PC-3 (cell line): ENCODE results near the gene PDGFC. TPM values are rescaled to one million over a fixed set of nuclear protein-coding genes. Genes with fewer than 3 reads are reported as not detected.

Source experiments
- ATAC-seq: fragments of 200-7000 bp; cut with Tn5 transposase; 2 replicates; pipeline ENCODE4 v1.9.1; 2020; ENCODE audit warnings: mild to moderate bottlenecking, moderate library complexity
- BruUV-seq: library from RNA; stranded (reverse); fragments of 400-500 nt; replicated peaks from 2 replicates; lab custom pipeline; 2021; lab: Mats Ljungman, UMichigan
- CTCF ChIA-PET: fragments of 300-600 bp; sonication (Branson Sonifier 250); formaldehyde crosslinking; loops from one replicate; lab custom pipeline; 2022; ENCODE audit warnings: antibody characterized with exemption; lab: Charles Lee
- POLR2A ChIA-PET: fragments of 300-600 bp; sonication (Branson Sonifier 250); formaldehyde crosslinking; loops from one replicate; lab custom pipeline; 2022; ENCODE audit warnings: antibody characterized with exemption; ENCODE audit not compliant: unreplicated experiment; lab: Charles Lee
- DNase-seq: peaks from one replicate; pipeline ENCODE4 v3.0.0-alpha.2; 2015
- H2AFZ ChIP-seq: fragments of 300-600 bp; sonication (generic); 2 replicates; pipeline ENCODE4 v1.6.0; 2016; ENCODE audit warnings: antibody characterized with exemption, low read length
- H3F3A ChIP-seq: fragments of 300-600 bp; sonication (generic); one replicate; pipeline ENCODE4 v1.6.0; 2017; ENCODE audit warnings: antibody characterized with exemption, low read length, control low read depth, mild to moderate bottlenecking; ENCODE audit not compliant: unreplicated experiment
- H3K27ac ChIP-seq: fragments of 300-600 bp; sonication (generic); 2 replicates; pipeline ENCODE4 v1.5.1; 2016; ENCODE audit warnings: mild to moderate bottlenecking, low read length
- H3K27me3 ChIP-seq: fragments of 300-600 bp; sonication (generic); 2 replicates; pipeline ENCODE4 v1.6.1; 2016; ENCODE audit warnings: low read length, mixed read lengths
- H3K36me3 ChIP-seq: fragments of 300-600 bp; sonication (generic); 2 replicates; pipeline ENCODE4 v1.6.1; 2016; ENCODE audit warnings: low read depth, mixed run types, low read length, mixed read lengths
- H3K4me1 ChIP-seq: fragments of 300-600 bp; sonication (generic); 2 replicates; pipeline ENCODE4 v1.5.1; 2016; ENCODE audit warnings: low read length; ENCODE audit not compliant: insufficient read depth
- H3K4me2 ChIP-seq: fragments of 300-600 bp; sonication (generic); 2 replicates; pipeline ENCODE4 v1.6.0; 2016; ENCODE audit warnings: low read length
- H3K4me3 ChIP-seq: fragments of 300-600 bp; sonication (generic); 2 replicates; pipeline ENCODE4 v1.5.1; 2016; ENCODE audit warnings: mild to moderate bottlenecking, low read length, mixed read lengths
- H3K79me2 ChIP-seq: fragments of 300-600 bp; sonication (generic); 2 replicates; pipeline ENCODE4 v1.6.1; 2017; ENCODE audit warnings: low read length, mixed read lengths
- H3K9ac ChIP-seq: fragments of 300-600 bp; sonication (generic); 2 replicates; pipeline ENCODE4 v1.6.0; 2016; ENCODE audit warnings: mild to moderate bottlenecking, low read length
- H3K9me2 ChIP-seq: fragments of 300-600 bp; sonication (generic); replicated peaks from 2 replicates; pipeline ENCODE4 v1.6.1; 2016; ENCODE audit warnings: mixed run types, low read length, mixed read lengths
- H3K9me3 ChIP-seq: fragments of 300-600 bp; sonication (generic); 2 replicates; pipeline ENCODE4 v1.6.1; 2016; ENCODE audit warnings: low read length, mixed read lengths
- H4K20me1 ChIP-seq: fragments of 300-600 bp; sonication (generic); 2 replicates; pipeline ENCODE4 v1.6.1; 2016; ENCODE audit warnings: low read length, mixed read lengths
- CTCF ChIP-seq: fragments of 300-600 bp; sonication (generic); conservative IDR thresholded peaks from 2 replicates; pipeline ENCODE4 v1.5.1; 2017; ENCODE audit warnings: antibody characterized with exemption, low read depth, mild to moderate bottlenecking, low read length
- EZH2 ChIP-seq: fragments of 300-600 bp; sonication (generic); IDR thresholded peaks from one replicate; pipeline ENCODE4 v1.6.1; 2017; ENCODE audit warnings: antibody characterized with exemption, mild to moderate bottlenecking, low read length; ENCODE audit not compliant: unreplicated experiment
- EZH2phosphoT487 ChIP-seq: fragments of 300-600 bp; sonication (generic); IDR thresholded peaks from 2 replicates; pipeline ENCODE4 v1.6.1; 2018; ENCODE audit warnings: mild to moderate bottlenecking, antibody characterized with exemption, low read length, borderline replicate concordance
- intact Hi-C: fragments of 100-400 bp; cut with micrococcal nuclease; formaldehyde crosslinking; loops from 2 replicates; pipeline ENCODE4 v1.9.0; 2023
- total RNA-seq: library from RNA; depleted of rRNA; stranded (reverse); fragments of >200 nt; gene quantifications from 2 replicates; pipeline ENCODE4 v1.2.3, GENCODE V29; 2014; rRNA removed

The PDGFC gene
- total RNA-seq, 1 experiment from 2014 or later, result 23.0 TPM

- no peaks in the 10 kb centered on the region for H3K36me3 ChIP-seq
- no peaks in the 10 kb centered on the region for H3K9me2 ChIP-seq
- no peak overlapping the region for H3K9ac ChIP-seq
- no peak for ATAC-seq
- intact Hi-C loops, result no loop called here
- H3K79me2 ChIP-seq, result no peaks in the 10 kb centered on the region
- H3K9me3 ChIP-seq, result no peaks in the 10 kb centered on the region
- no peak for DNase-seq
- H3F3A ChIP-seq, result no peaks in the 10 kb centered on the region
- ChIA-PET CTCF (no interaction called here), POLR2A (no interaction called here)
- no peaks in the 10 kb centered on the region for H3K27me3 ChIP-seq
- BruUV-seq, result no TSS peak
- H3K4me1 ChIP-seq, result no peaks in the 10 kb centered on the region
- no peak overlapping the region for H3K4me2 ChIP-seq
- TF ChIP-seq EZH2phosphoT487 (no peak), EZH2 (no peak), CTCF (no peak)
- H2AFZ ChIP-seq, result no peak overlapping the region
- H3K4me3 ChIP-seq, result no peak overlapping the region
- no peak overlapping the region for H3K27ac ChIP-seq
- no peaks in the 10 kb centered on the region for H4K20me1 ChIP-seq
These were observed 247.5 kb downstream of the PDGFC start for GRCh38 chr4:156723951-156724668.

GRCh38 chr4:156718226-156718625, 253.4 kb downstream of the PDGFC start:
- Histone ChIP-seq H2AFZ (no peak overlapping the region), H3K4me2 (no peak overlapping the region), H3K9me2 (no peaks in the 10 kb centered on the region), H3K9me3 (no peaks in the 10 kb centered on the region), H3K79me2 (no peaks in the 10 kb centered on the region), H3K36me3 (no peaks in the 10 kb centered on the region), H3F3A (no peaks in the 10 kb centered on the region), H3K9ac (no peak overlapping the region), H3K4me1 (no peaks in the 10 kb centered on the region), H3K27me3 (no peaks in the 10 kb centered on the region), H3K27ac (no peak overlapping the region), H3K4me3 (no peak overlapping the region), H4K20me1 (no peaks in the 10 kb centered on the region)
- POLR2A ChIA-PET, result no interaction called here
- TF ChIP-seq CTCF (no peak), EZH2phosphoT487 (no peak), EZH2 (no peak)
- ATAC-seq (no peak), DNase-seq (no peak)
- CTCF ChIA-PET, result no interaction called here
- no TSS peak for BruUV-seq
- intact Hi-C loops, result no loop called here

- Histone ChIP-seq H3K9me2 (no peaks in the 10 kb centered on the region), H3K9me3 (no peaks in the 10 kb centered on the region), H2AFZ (no peak overlapping the region), H4K20me1 (no peaks in the 10 kb centered on the region), H3K27ac (no peak overlapping the region), H3K4me2 (no peak overlapping the region), H3K79me2 (no peaks in the 10 kb centered on the region), H3K4me3 (no peak overlapping the region), H3K9ac (no peak overlapping the region), H3K27me3 (no peaks in the 10 kb centered on the region), H3K36me3 (no peaks in the 10 kb centered on the region), H3F3A (no peaks in the 10 kb centered on the region), H3K4me1 (no peaks in the 10 kb centered on the region)
- intact Hi-C loops, result no loop called here
- ChIA-PET POLR2A (no interaction called here), CTCF (no interaction called here)
- DNase-seq (no peak), ATAC-seq (no peak)
- BruUV-seq, result no TSS peak
- TF ChIP-seq EZH2 (no peak), EZH2phosphoT487 (no peak), CTCF (no peak)
These were observed 260.4 kb downstream of the PDGFC start for GRCh38 chr4:156711193-156711590.

Other genes starting within 250 kb of the PDGFC start
- 2.8 and 4.1 TPM in 2 replicates for gene GLRB, start 104.4 kb upstream of the PDGFC start, total RNA-seq
- not detected in 2 replicates for gene GRIA2, start 248.9 kb upstream of the PDGFC start, total RNA-seq